Rectal smooth muscle tissue (tissue), 1 donor: ENCODE measurements around the gene DET1.
"Not testable (repeated sequence)": the region's sequence is repeated elsewhere in the genome, so short reads cannot be mapped to it uniquely, and the experiment has no call there.

ENCODE experiments used
- H3K27ac ChIP-seq: one replicate; pipeline ENCODE4 v1.7.0; 2013; ENCODE audit warnings: low read depth, low read length, inconsistent platforms
- H3K27me3 ChIP-seq: one replicate; pipeline ENCODE4 v1.7.0; 2013; ENCODE audit warnings: low read length; ENCODE audit not compliant: control insufficient read depth, insufficient read depth
- H3K36me3 ChIP-seq: one replicate; pipeline ENCODE4 v1.7.0; 2013; ENCODE audit warnings: low read length; ENCODE audit not compliant: control insufficient read depth, insufficient read depth
- H3K4me1 ChIP-seq: one replicate; pipeline ENCODE4 v1.7.0; 2013; ENCODE audit warnings: low read length; ENCODE audit not compliant: control insufficient read depth, insufficient read depth
- H3K4me3 ChIP-seq: one replicate; pipeline ENCODE4 v1.7.0; 2013; ENCODE audit warnings: low read length
- H3K9ac ChIP-seq: one replicate; pipeline ENCODE4 v1.7.0; 2013; ENCODE audit warnings: low read length

Gene DET1

GRCh38 chr15:88563638-88564037, 17.2 kb upstream of the DET1 start:
- no peaks in the 10 kb centered on the region for H3K4me1 ChIP-seq
- no peak overlapping the region for H3K9ac ChIP-seq
- no peak overlapping the region for H3K27ac ChIP-seq
- H3K27me3 ChIP-seq, result no peaks in the 10 kb centered on the region
- H3K36me3 ChIP-seq, result no peaks in the 10 kb centered on the region
- H3K4me3 ChIP-seq, result no peak overlapping the region

- H3K9ac ChIP-seq, H3K27me3 ChIP-seq, H3K4me3 ChIP-seq, H3K27ac ChIP-seq, H3K36me3 ChIP-seq, H3K4me1 ChIP-seq: not testable (repeated sequence)
Observed at GRCh38 chr15:88559565-88559964, 13.1 kb upstream of the DET1 start.

GRCh38 chr15:88558026-88558425, 11.5 kb upstream of the DET1 start:
- not testable (repeated sequence) for H3K36me3 ChIP-seq, H3K4me1 ChIP-seq, H3K27me3 ChIP-seq, H3K9ac ChIP-seq, H3K4me3 ChIP-seq, H3K27ac ChIP-seq

GRCh38 chr15:88548009-88548408, 1.5 kb upstream of the DET1 start:
- H3K27me3 ChIP-seq, H3K4me1 ChIP-seq, H3K9ac ChIP-seq, H3K4me3 ChIP-seq, H3K27ac ChIP-seq, H3K36me3 ChIP-seq: not testable (repeated sequence)

- H3K27me3 ChIP-seq, H3K36me3 ChIP-seq: not testable (repeated sequence)
- H3K9ac ChIP-seq, result peak overlapping the region; percentile 45
- H3K4me3 ChIP-seq, result peak overlapping the region; percentile 87
- H3K27ac ChIP-seq, result peak overlapping the region; percentile 71
- peaks cover 20% of the 10 kb centered on the region for H3K4me1 ChIP-seq
Observed at GRCh38 chr15:88545578-88546247, 768 bp downstream of the DET1 start.

- H3K27ac ChIP-seq, result peak overlapping the region; percentile 76
- no peak overlapping the region for H3K9ac ChIP-seq
- peaks cover 20% of the 10 kb centered on the region for H3K4me1 ChIP-seq
- H3K4me3 ChIP-seq, result no peak overlapping the region
- H3K36me3 ChIP-seq, result no peaks in the 10 kb centered on the region
- H3K27me3 ChIP-seq, result no peaks in the 10 kb centered on the region
Observed at GRCh38 chr15:88543065-88543776, 3.3 kb downstream of the DET1 start.

- Histone ChIP-seq H3K36me3 (no peaks in the 10 kb centered on the region), H3K9ac (no peak overlapping the region), H3K4me3 (no peak overlapping the region), H3K27me3 (no peaks in the 10 kb centered on the region), H3K27ac (peak overlapping the region; percentile 76), H3K4me1 (peaks cover 20% of the 10 kb centered on the region)
Observed at GRCh38 chr15:88542342-88542733, 4.1 kb downstream of the DET1 start.

GRCh38 chr15:88541709-88542341, 4.7 kb downstream of the DET1 start:
- Histone ChIP-seq H3K4me1 (peaks cover 20% of the 10 kb centered on the region), H3K4me3 (no peak overlapping the region), H3K27me3 (no peaks in the 10 kb centered on the region), H3K27ac (peak overlapping the region; percentile 76), H3K9ac (no peak overlapping the region), H3K36me3 (no peaks in the 10 kb centered on the region)

GRCh38 chr15:88541111-88541510, 5.4 kb downstream of the DET1 start:
- not testable (repeated sequence) for H3K9ac ChIP-seq, H3K4me3 ChIP-seq
- peaks cover 20% of the 10 kb centered on the region for H3K4me1 ChIP-seq

GRCh38 chr15:88540350-88540749, 6.1 kb downstream of the DET1 start:
- H3K27ac ChIP-seq, H3K27me3 ChIP-seq: not testable (repeated sequence)

More at GRCh38 chr15:88541111-88541510, 5.4 kb downstream of the DET1 start:
- not testable (repeated sequence) for H3K27me3 ChIP-seq, H3K36me3 ChIP-seq, H3K27ac ChIP-seq

GRCh38 chr15:88539441-88539840, 7.0 kb downstream of the DET1 start:
- H3K9ac ChIP-seq, result no peak overlapping the region
- peaks cover 20% of the 10 kb centered on the region for H3K4me1 ChIP-seq
- H3K4me3 ChIP-seq, result no peak overlapping the region
- H3K27ac ChIP-seq, result no peak overlapping the region
- H3K36me3 ChIP-seq, result no peaks in the 10 kb centered on the region
- no peaks in the 10 kb centered on the region for H3K27me3 ChIP-seq

More at GRCh38 chr15:88540350-88540749, 6.1 kb downstream of the DET1 start:
- not testable (repeated sequence) for H3K9ac ChIP-seq, H3K4me3 ChIP-seq, H3K36me3 ChIP-seq
- peaks cover 20% of the 10 kb centered on the region for H3K4me1 ChIP-seq

GRCh38 chr15:88538972-88539371, 7.5 kb downstream of the DET1 start:
- Histone ChIP-seq H3K4me3 (no peak overlapping the region), H3K27ac (no peak overlapping the region), H3K4me1 (peaks cover 20% of the 10 kb centered on the region), H3K36me3 (no peaks in the 10 kb centered on the region), H3K27me3 (no peaks in the 10 kb centered on the region), H3K9ac (no peak overlapping the region)
